ENCODE measurements around the gene PCNT. TPM values are rescaled to one million over a fixed set of nuclear protein-coding genes. Genes with fewer than 3 reads are reported as not detected.

PCNT gene
- total RNA-seq, 1 experiment from 2014 or later, result 38.4 TPM

DNA sequence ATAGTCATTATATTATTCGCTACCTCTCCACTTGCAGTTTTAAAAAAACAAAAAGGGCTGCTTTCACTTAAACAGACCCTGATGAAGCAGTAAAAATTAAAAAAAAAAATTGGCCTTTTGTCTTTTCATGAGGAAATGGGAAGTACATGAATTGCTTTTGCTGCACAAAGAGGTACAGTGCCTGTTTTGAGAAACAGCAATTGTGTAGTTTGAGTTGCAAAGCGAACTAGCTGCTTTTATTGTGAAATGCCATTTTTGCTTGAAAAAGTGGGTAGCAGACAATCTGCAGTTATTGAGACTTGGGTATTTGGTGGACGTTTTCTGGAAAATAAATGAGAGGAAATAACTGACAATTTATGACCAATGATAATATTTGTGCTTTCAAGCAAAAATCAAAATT lies 141.7 kb downstream of the PCNT start:
- TF ChIP-seq, protein P1, sequence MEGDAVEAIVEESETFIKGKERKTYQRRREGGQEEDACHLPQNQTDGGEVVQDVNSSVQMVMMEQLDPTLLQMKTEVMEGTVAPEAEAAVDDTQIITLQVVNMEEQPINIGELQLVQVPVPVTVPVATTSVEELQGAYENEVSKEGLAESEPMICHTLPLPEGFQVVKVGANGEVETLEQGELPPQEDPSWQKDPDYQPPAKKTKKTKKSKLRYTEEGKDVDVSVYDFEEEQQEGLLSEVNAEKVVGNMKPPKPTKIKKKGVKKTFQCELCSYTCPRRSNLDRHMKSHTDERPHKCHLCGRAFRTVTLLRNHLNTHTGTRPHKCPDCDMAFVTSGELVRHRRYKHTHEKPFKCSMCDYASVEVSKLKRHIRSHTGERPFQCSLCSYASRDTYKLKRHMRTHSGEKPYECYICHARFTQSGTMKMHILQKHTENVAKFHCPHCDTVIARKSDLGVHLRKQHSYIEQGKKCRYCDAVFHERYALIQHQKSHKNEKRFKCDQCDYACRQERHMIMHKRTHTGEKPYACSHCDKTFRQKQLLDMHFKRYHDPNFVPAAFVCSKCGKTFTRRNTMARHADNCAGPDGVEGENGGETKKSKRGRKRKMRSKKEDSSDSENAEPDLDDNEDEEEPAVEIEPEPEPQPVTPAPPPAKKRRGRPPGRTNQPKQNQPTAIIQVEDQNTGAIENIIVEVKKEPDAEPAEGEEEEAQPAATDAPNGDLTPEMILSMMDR (IDR thresholded peaks at IDR 0.05; ENCODE audit: insufficient read depth in 1 of 2, low read depth in 1 of 2, low read length in 1 of 2, severe bottlenecking in 1 of 2, unreplicated experiment in 1 of 2), result no peak
- H3K27me3 Mint-ChIP-seq (ENCODE audit: insufficient read depth, unreplicated experiment), result no peaks in the 10 kb centered on the region
- Histone ChIP-seq H3K4me3 (ENCODE audit: low read depth, low read length) (no peak overlapping the region), H3K9me3 (no peaks in the 10 kb centered on the region), H3K36me3 (ENCODE audit: control insufficient read depth, insufficient read depth, low read length) (no peaks in the 10 kb centered on the region; the same call in none of the 2 replicates), H3K27me3 (replicated peaks; ENCODE audit: control insufficient read depth, insufficient read depth, low read length) (no peaks in the 10 kb centered on the region), H3K4me1 (no peaks in the 10 kb centered on the region)
- DNase-seq, result no peak
- H3K9me3 Mint-ChIP-seq (ENCODE audit: unreplicated experiment), result no peaks in the 10 kb centered on the region
- intact Hi-C loops (cut with micrococcal nuclease; ENCODE audit: unreplicated experiment), result no loop called here
- ChIA-PET POLR2A (no interaction called here), CTCF (interaction anchor here (0.7 kb wide), 1 partner anchor 338 kb away, joined by 3 read pairs; no protein-coding TSS in a partner anchor)
- H3K4me3 Mint-ChIP-seq (ENCODE audit: unreplicated experiment), result no peak overlapping the region
- no TSS peak for BruUV-seq (replicated peaks)
- peaks cover 50% of the 10 kb centered on the region for H3K36me3 Mint-ChIP-seq (ENCODE audit: insufficient read depth, unreplicated experiment)
- no peaks in the 10 kb centered on the region for H3K4me1 Mint-ChIP-seq (ENCODE audit: low read depth, unreplicated experiment)
- no peak overlapping the region for H3K27ac Mint-ChIP-seq (ENCODE audit: unreplicated experiment)

DNA sequence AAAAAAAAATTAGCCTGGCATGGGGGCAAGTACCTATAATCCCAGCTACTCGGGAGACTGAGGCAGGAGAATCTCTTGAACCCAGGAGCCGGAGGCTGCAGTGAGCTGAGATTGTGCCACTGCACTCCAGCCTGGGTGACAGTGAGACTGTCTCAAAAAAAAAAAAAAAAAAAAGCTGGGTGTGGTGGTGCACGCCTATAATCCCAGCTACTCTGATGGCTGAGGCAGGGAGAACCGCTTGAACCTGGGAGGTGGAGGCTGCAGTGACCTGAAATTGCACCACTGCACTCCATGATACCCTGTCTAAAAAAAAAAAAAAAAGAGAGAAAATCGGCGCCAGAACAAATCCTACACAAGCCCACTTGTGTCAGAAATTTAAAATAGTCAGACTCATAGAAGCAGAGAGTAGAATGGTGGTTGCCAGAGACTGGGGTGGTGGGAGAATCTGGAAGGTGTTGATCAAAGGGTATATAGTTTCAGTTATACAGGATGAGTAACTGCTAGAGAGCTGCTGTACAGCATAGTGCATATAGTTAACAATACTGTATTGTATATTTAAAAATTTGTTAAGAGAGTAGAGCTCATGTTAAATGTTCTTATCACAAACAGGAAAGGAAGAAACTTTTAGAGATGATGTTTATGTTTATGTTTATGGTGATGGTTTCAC lies 144.3 kb downstream of the PCNT start:
- intact Hi-C loops (cut with micrococcal nuclease; ENCODE audit: unreplicated experiment), result no loop called here
- H3K9me3 Mint-ChIP-seq (ENCODE audit: unreplicated experiment), result no peaks in the 10 kb centered on the region
- ChIA-PET CTCF (no interaction called here), POLR2A (no interaction called here)
- DNase-seq, result no peak
- no peak overlapping the region for H3K4me3 ChIP-seq (ENCODE audit: low read depth, low read length)
- peaks cover 59% of the 10 kb centered on the region for H3K36me3 Mint-ChIP-seq (ENCODE audit: insufficient read depth, unreplicated experiment)
- H3K27me3 Mint-ChIP-seq (ENCODE audit: insufficient read depth, unreplicated experiment), result no peaks in the 10 kb centered on the region
- no peak overlapping the region for H3K27ac Mint-ChIP-seq (ENCODE audit: unreplicated experiment)
- H3K9me3 ChIP-seq, result no peaks in the 10 kb centered on the region
- no peaks in the 10 kb centered on the region for H3K4me1 Mint-ChIP-seq (ENCODE audit: low read depth, unreplicated experiment)
- H3K4me1 ChIP-seq, result no peaks in the 10 kb centered on the region
- no peak overlapping the region for H3K4me3 Mint-ChIP-seq (ENCODE audit: unreplicated experiment)
- no peaks in the 10 kb centered on the region; the same call in 1 of the 2 replicates for H3K36me3 ChIP-seq (ENCODE audit: control insufficient read depth, insufficient read depth, low read length)
- TF ChIP-seq, protein P1 (IDR thresholded peaks at IDR 0.05; ENCODE audit: insufficient read depth in 1 of 2, low read depth in 1 of 2, low read length in 1 of 2, severe bottlenecking in 1 of 2, unreplicated experiment in 1 of 2), result no peak
- BruUV-seq (replicated peaks), result no TSS peak
- H3K27me3 ChIP-seq (replicated peaks; ENCODE audit: control insufficient read depth, insufficient read depth, low read length), result no peaks in the 10 kb centered on the region

GRCh38 chr21:46469275-46469674 lies 145.3 kb downstream of the PCNT start:
- Histone ChIP-seq H3K4me3 (ENCODE audit: low read depth, low read length) (no peak overlapping the region), H3K9me3 (no peaks in the 10 kb centered on the region), H3K4me1 (no peaks in the 10 kb centered on the region), H3K36me3 (ENCODE audit: control insufficient read depth, insufficient read depth, low read length) (no peaks in the 10 kb centered on the region; the same call in 1 of the 2 replicates), H3K27me3 (replicated peaks; ENCODE audit: control insufficient read depth, insufficient read depth, low read length) (no peaks in the 10 kb centered on the region)
- ChIA-PET POLR2A (no interaction called here), CTCF (no interaction called here)
- intact Hi-C loops (cut with micrococcal nuclease; ENCODE audit: unreplicated experiment), result no loop called here
- Mint-ChIP-seq H3K36me3 (ENCODE audit: insufficient read depth, unreplicated experiment) (peaks cover 52% of the 10 kb centered on the region), H3K4me3 (ENCODE audit: unreplicated experiment) (no peak overlapping the region), H3K27ac (ENCODE audit: unreplicated experiment) (no peak overlapping the region), H3K9me3 (ENCODE audit: unreplicated experiment) (no peaks in the 10 kb centered on the region), H3K27me3 (ENCODE audit: insufficient read depth, unreplicated experiment) (no peaks in the 10 kb centered on the region), H3K4me1 (ENCODE audit: low read depth, unreplicated experiment) (no peaks in the 10 kb centered on the region)
- TF ChIP-seq, protein P1 (IDR thresholded peaks at IDR 0.05; ENCODE audit: insufficient read depth in 1 of 2, low read depth in 1 of 2, low read length in 1 of 2, severe bottlenecking in 1 of 2, unreplicated experiment in 1 of 2), result no peak
- DNase-seq, result no peak
- BruUV-seq (replicated peaks), result no TSS peak
